A549 (cell line): ENCODE results near the gene GRK3.

Experiments used
- BHLHE40 ChIP-seq: IDR thresholded peaks from 2 replicates; pipeline ENCODE4 v1.6.1; 2012; ENCODE audit warnings: low read depth, low read length, inconsistent platforms
- CTCF ChIP-seq: fragments of >200 bp; sonication (Bioruptor Twin); formaldehyde crosslinking; IDR thresholded peaks from 3 replicates; pipeline ENCODE4 v1.5.1; 2016
- EP300 ChIP-seq, 2 experiments: fragments of >200 bp; sonication (Bioruptor Twin); formaldehyde crosslinking; IDR thresholded peaks; 2 replicates in 1 of 2; 3 replicates in 1 of 2; pipeline ENCODE4 v1.6.1; 2016 to 2017
- MAFK ChIP-seq: fragments of 450-650 bp; IDR thresholded peaks from 2 replicates; pipeline ENCODE4 v1.6.1; 2014; ENCODE audit not compliant: partially characterized antibody
- MAZ ChIP-seq: fragments of 150-350 bp; IDR thresholded peaks from 2 replicates; pipeline ENCODE4 v1.6.1; 2014; ENCODE audit warnings: antibody characterized with exemption, low read depth, low read length, borderline replicate concordance
- MYC ChIP-seq: IDR thresholded peaks from 2 replicates; pipeline ENCODE4 v1.6.1; 2012; ENCODE audit warnings: mild to moderate bottlenecking, inconsistent platforms, low read length, improper control_type of control experiment, borderline replicate concordance
- NFE2L2 ChIP-seq: fragments of 150-350 bp; conservative IDR thresholded peaks from 2 replicates; pipeline ENCODE4 v1.6.1; 2014; ENCODE audit warnings: low read length
- POLR2A ChIP-seq: IDR thresholded peaks from 2 replicates; pipeline ENCODE4 v1.6.1; 2012; ENCODE audit warnings: mild to moderate bottlenecking, low read length
- SMC3 ChIP-seq: fragments of >200 bp; sonication (Bioruptor Twin); formaldehyde crosslinking; IDR thresholded peaks from 3 replicates; pipeline ENCODE4 v1.6.1; 2018; ENCODE audit warnings: inconsistent platforms
- USF2 ChIP-seq: fragments of 450-650 bp; IDR thresholded peaks from 2 replicates; pipeline ENCODE4 v1.6.1; 2014; ENCODE audit warnings: antibody characterized with exemption
- TF ChIP-seq, protein P1 (sequence below): fragments of 200-600 bp; sonication (generic); IDR thresholded peaks from 2 replicates; pipeline ENCODE4 v1.6.1; 2016; ENCODE audit warnings: antibody characterized with exemption, mild to moderate bottlenecking, moderate library complexity

DNA sequence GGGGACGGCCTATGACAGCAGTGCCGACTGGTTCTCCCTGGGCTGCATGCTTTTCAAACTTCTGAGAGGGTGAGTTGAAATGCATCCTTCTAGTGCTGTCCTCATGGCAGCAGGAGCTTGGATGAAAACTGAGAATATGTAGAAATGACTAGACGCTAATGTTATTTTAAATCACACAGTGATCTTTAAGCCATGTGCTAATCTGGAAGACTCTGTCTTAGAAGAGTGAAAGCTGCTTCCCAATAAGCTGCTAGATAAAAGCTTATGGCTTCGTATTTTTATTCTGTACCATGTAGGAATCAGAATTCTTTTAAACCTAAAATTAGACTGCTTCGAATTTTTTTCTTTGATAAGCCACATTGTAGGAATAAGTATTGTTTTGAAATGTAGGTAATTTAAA lies 130.7 kb downstream of the GRK3 start:
- TF ChIP-seq CTCF (no peak), MAZ (no peak), NFE2L2 (no peak), MAFK (no peak), BHLHE40 (no peak), MYC (no peak), POLR2A (no peak), SMC3 (no peak), USF2 (no peak), EP300 (IDR thresholded peaks at IDR 0.05) (no peak)
- TF ChIP-seq, protein P1, sequence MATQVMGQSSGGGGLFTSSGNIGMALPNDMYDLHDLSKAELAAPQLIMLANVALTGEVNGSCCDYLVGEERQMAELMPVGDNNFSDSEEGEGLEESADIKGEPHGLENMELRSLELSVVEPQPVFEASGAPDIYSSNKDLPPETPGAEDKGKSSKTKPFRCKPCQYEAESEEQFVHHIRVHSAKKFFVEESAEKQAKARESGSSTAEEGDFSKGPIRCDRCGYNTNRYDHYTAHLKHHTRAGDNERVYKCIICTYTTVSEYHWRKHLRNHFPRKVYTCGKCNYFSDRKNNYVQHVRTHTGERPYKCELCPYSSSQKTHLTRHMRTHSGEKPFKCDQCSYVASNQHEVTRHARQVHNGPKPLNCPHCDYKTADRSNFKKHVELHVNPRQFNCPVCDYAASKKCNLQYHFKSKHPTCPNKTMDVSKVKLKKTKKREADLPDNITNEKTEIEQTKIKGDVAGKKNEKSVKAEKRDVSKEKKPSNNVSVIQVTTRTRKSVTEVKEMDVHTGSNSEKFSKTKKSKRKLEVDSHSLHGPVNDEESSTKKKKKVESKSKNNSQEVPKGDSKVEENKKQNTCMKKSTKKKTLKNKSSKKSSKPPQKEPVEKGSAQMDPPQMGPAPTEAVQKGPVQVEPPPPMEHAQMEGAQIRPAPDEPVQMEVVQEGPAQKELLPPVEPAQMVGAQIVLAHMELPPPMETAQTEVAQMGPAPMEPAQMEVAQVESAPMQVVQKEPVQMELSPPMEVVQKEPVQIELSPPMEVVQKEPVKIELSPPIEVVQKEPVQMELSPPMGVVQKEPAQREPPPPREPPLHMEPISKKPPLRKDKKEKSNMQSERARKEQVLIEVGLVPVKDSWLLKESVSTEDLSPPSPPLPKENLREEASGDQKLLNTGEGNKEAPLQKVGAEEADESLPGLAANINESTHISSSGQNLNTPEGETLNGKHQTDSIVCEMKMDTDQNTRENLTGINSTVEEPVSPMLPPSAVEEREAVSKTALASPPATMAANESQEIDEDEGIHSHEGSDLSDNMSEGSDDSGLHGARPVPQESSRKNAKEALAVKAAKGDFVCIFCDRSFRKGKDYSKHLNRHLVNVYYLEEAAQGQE = no peak
